ENCODE measurements around the gene FOXP1.

GRCh38 chr3:71469138-71469435, 114.4 kb downstream of the FOXP1 start:
- TF ChIP-seq PAX5 (IDR thresholded peaks at IDR 0.05; ENCODE audit: insufficient read depth, low read length, severe bottlenecking) (no peak), POLR2A (IDR thresholded peaks at IDR 0.05; ENCODE audit: low read depth, low read length) (no peak)
